Astrocyte of the spinal cord (primary cell): ENCODE data around the gene C13orf42.

ENCODE experiments used
- DNase-seq: peaks from one replicate; pipeline ENCODE4 v3.0.0; 2011; ENCODE audit warnings: low read depth, low spot score
- H3K4me3 ChIP-seq: 2 replicates; pipeline ENCODE4 v1.5.1; 2011; ENCODE audit warnings: low read depth, mild to moderate bottlenecking, low read length, moderate library complexity
- in situ Hi-C: cut with HindIII; loops from 2 replicates; pipeline ENCODE4 v1.10.0; 2017; ENCODE audit warnings: low sequenced_read_pairs
- TF ChIP-seq, protein P1 (sequence below): IDR thresholded peaks from 2 replicates; pipeline ENCODE4 v1.5.1; 2012; ENCODE audit warnings: low read depth, mild to moderate bottlenecking, low read length, inconsistent platforms

The C13orf42 gene

DNA sequence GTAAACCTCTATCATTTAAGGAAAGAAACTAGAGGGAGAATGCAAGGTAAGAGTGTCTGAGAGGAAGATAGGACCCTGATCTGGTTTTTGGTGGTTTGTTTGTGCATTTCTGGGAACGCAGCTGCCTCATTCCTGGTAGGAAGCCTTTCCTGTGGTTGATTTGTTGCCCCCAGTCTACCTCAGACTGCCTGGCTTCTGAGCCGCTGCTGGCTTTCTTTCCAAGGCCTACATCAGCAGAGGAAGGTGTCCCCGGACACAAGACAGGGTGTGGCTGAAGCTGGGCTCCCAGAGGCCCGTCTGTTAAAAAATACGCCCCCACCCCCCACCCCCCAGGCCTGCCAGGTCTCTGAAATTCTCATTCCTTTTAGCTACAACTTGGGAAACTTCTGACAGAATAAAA is 42.6 kb downstream of the C13orf42 start:
- H3K4me3 ChIP-seq = no peak overlapping the region
- in situ Hi-C loops = no loop called here
- DNase-seq = peak; percentile 16
- TF ChIP-seq, protein P1, sequence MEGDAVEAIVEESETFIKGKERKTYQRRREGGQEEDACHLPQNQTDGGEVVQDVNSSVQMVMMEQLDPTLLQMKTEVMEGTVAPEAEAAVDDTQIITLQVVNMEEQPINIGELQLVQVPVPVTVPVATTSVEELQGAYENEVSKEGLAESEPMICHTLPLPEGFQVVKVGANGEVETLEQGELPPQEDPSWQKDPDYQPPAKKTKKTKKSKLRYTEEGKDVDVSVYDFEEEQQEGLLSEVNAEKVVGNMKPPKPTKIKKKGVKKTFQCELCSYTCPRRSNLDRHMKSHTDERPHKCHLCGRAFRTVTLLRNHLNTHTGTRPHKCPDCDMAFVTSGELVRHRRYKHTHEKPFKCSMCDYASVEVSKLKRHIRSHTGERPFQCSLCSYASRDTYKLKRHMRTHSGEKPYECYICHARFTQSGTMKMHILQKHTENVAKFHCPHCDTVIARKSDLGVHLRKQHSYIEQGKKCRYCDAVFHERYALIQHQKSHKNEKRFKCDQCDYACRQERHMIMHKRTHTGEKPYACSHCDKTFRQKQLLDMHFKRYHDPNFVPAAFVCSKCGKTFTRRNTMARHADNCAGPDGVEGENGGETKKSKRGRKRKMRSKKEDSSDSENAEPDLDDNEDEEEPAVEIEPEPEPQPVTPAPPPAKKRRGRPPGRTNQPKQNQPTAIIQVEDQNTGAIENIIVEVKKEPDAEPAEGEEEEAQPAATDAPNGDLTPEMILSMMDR = no peak

DNA sequence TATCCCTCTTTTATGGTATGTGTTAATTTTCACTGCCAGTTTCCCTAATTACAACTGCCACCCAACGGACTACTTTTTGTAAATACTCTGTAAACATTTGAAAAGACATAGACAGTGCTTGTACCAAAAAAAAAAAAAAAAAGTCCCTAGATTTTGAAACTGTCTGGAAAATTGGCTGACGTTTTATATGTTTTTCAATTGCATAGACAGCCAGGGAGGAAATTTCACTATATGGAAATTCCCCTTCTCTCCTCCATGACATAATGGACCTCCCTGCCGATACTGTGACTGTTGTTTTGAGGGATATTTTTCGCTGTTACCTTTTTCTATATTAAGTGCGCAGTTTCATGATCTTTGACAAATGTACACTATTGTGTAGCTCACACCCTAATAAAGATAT is 43.4 kb downstream of the C13orf42 start:
- no peak overlapping the region for H3K4me3 ChIP-seq
- TF ChIP-seq, protein P1 = no peak
- no peak for DNase-seq
- in situ Hi-C loops = no loop called here

GRCh38 chr13:51067210-51067701 is 43.8 kb downstream of the C13orf42 start:
- H3K4me3 ChIP-seq = no peak overlapping the region
- no peak for DNase-seq
- TF ChIP-seq, protein P1 = no peak
- in situ Hi-C loops = no loop called here

DNA sequence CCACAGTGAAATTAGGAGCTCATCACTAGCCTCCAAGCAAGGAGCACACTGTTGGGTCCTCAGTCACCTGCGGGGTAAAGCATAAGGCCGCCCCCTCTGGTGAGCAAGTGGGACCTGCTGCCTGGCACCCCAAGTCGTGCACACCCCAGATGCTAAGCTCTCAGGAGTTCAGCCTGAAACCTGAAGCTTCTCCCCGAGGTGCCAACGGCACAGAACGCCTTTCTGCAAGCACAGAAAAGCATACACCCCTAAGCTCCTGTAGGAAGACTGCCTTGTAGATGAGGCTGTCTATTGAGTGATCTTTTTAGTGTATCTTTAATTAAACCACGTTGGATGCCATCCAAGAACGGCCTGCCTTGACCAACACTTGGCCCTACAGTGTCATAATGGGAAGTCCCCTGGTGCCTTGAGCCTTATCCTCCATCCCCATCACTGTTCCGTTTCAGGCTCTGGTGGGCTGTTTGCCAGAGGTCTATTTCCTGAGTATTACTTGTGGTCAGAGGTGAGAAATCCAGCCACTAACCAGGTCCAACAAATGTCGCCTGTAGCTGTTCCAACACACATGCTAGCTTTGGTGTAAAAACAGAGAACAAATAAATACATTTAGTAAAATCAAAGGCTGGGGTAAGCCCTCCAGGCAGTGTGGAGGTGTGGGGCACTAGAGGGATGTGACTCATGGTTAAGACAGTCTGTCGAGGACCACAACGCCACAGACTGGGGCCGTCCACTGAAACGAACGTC is 44.8 kb downstream of the C13orf42 start:
- DNase-seq = peak; percentile 56
- TF ChIP-seq, protein P1 = no peak
- H3K4me3 ChIP-seq = no peak overlapping the region
- in situ Hi-C loops = no loop called here

GRCh38 chr13:51065372-51066090 is 45.5 kb downstream of the C13orf42 start:
- TF ChIP-seq, protein P1 = no peak
- no peak overlapping the region for H3K4me3 ChIP-seq
- no peak for DNase-seq
- in situ Hi-C loops = no loop called here

DNA sequence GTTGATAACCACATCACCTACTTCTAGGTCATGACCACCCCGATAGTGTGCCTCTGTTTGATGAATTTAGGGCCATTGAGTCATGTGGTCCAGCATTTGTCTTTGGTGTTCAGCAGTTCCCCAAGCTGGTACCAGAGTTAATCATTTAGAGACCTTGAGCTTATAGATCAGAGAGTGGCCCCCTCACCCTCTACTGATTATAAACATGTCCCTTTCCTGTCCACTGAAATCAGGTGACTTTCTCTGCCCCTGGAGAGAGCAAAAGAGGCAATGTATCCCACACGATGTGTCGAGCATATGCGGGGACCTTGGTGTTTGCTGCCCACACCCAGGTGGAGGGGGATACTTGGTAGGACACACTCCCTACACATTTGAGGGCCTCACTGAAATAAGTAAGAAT is 46.3 kb downstream of the C13orf42 start:
- in situ Hi-C loops = no loop called here
- TF ChIP-seq, protein P1 = no peak

More for the DNA sequence above, 46.3 kb downstream of the C13orf42 start:
- no peak overlapping the region for H3K4me3 ChIP-seq
- DNase-seq = no peak
